HG03097 (cell line): ENCODE measurements around the gene CSNK2A2.

Experiments
- ATAC-seq: cut with Tn5 transposase; IDR thresholded peaks from one replicate; pipeline ENCODE4 v1.9.1; 2021; ENCODE audit not compliant: unreplicated experiment, low FRiP score

Gene CSNK2A2

DNA sequence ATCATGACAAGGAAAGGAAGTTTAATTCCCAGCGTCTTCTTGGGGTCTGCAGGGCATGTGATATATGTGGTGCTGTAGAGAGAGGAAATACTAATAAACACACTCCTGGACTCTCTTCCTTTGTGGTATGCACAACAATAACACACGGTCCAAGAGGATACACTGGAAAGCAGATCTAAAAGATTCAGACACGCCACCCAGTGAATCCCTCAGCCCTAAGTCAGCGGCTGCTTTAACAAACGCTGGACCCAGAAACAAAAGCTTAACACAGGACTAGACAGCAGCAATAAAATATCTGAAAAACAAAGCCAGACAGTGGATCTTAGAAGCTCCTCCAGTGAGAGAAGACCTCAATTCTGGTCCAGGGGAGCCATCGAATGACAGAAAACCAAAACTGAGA is 81.8 kb downstream of the CSNK2A2 start:
- no peak for ATAC-seq

DNA sequence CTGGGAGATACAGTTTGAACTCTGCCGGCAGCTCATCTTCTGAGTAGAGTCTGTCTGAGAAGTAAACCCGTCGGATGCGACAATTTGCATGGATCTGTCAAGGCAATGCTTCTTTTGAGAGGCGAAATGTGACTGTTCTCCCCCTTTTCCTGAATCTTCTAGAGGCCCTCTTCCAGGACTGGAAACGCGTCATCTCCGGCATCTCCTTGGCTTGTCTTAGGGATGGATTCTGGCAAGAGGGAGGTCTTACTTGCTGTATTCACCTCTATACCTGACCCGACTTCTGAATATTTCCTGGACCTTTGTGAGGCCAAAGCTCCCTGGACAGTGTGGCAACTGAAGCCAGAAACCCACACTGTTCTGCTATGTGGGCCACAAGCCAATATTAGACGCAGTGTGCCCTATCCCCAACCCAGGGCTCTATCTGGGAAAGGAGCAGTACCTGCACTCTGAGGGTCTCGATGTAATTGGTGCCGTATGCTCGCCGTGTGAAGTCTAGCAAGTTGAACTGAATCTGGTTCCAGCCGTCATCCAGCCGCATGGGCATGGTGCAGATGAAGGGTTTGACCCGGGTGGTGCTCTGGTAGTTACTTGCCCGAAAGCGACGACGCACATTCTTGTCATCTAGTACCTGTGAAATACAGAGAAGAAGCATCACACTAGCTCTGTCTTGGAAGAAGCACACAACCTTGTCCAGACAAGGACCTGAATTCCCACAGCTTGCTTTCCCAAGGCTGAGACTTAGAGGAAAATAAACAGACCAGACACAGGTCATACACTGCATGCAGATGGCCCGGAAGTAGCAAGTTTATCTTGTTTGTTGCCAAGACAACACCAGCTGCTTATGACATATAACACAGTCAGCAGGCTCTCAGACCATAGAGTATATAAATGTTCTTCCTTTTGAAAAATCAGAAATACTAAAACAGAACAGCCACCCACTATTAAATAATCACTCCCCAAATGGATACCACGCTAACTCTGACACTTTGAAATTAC is 82.8 kb downstream of the CSNK2A2 start:
- no peak for ATAC-seq

DNA sequence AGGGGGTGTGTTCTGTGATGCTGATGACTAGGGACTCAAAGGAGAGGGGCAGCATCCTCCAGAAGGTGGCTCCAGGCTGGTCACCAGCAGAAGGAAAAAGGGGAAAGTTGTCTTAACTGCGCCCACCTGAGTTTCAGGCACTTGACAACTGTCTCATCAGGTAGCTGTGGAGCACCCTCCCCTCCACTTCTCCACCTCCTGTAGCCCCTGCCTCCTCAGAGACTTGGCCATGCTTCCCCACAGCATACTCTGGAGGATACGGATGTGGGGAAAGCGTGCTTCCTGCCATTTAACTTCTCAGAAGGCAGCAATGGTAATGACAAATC is 86.6 kb downstream of the CSNK2A2 start:
- no peak for ATAC-seq

DNA sequence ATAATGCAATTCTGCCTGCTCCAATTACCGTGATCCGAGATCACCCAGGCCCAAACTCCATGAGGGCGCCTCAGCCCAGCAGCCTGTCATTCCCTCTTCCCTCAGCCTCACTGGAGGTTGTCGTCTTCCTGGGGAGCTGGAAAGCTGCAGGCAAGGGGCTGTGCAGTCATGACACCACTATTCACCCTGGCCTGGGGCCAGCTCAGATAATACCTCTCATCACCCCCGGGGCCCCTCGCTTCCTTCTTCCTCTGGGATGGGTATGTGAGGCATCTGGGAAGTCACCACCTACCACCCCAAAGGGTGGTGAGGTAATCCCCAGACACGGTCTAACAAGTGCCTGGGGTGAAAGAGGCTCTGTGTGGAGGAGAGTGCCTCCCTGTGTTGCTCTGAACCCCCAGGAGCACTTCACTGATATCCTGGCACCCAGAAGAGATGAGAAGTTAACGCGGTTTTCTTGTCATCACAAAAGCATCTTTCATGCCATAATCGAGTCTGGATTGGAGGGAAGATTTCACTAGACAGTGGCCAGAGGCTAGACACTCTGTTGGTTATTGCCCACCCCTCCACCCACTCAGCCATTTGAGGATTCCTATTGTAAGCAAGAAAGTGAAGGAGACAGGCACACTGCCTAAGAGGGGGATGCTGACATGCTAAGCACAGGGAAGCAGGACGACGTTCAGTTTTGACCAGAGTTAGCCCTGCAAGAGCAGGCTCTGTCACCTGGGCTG is 87.2 kb downstream of the CSNK2A2 start:
- no peak for ATAC-seq

DNA sequence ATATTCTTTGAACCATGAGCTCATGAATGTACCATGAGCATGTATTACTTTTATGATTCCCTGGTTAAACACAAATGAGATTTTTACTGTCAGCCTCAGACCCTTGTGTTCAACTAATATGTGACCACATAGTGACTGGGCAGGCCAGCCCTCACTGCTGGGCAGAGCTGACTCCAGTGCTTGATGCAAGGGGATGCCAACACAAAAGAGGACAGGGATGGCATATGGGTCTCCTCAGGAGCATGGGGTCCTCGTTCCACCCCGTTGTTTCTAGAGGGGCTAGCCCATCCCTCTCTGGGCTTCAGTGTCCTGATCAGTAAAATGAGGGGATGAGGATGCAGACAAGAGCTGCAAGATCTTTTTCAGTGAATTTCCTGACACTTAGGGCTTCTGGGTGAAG is 88.0 kb downstream of the CSNK2A2 start:
- no peak for ATAC-seq

DNA sequence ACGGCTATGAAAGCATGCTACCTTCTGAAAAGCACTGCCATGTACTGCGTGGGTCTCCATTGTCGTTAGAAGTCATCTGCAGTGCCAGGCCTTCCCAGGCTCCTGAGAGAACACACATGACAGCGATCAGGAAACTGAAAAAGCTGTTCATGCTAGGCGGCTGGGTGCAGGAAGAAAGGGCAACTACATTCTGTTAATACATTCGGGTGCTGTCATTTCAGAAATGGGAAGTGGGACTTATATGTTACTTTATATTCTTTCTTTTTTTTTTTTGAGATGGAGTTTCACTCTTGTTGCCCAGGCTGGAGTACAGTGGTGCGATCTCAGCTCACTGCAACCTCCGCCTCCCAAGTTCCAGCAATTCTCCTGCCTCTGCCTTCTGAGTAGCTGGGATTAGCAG is 88.6 kb downstream of the CSNK2A2 start:
- ATAC-seq, result peak; percentile 44
